Measurements from ENCODE around the gene INPP5B. TPM values are rescaled to one million over a fixed set of nuclear protein-coding genes. Genes with fewer than 3 reads are reported as not detected.

The INPP5B gene
- total RNA-seq, 1 donor from 2014 or later = 36.5 TPM

DNA sequence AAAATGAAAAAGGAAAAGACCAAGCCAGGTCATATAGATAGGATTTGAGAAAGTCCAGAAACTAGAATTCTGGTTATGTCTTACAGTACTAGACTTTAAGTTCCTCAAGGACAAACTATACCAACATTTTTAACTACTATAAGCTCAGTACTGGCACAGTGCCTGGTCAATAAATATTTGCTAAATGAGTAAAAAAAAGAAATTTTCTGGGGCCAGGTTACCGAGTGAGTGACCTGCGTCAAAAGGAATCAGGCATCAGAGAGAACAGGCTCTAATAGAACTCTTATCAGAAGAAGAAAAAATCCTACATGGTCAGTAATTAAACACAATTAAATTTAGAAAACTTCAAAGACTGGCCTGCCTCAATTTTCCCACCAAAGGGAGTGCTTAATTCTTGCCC is 115.0 kb downstream of the INPP5B start:
- Mint-ChIP-seq H3K27ac (ENCODE audit: unreplicated experiment) (no peak overlapping the region), H3K4me1 (ENCODE audit: unreplicated experiment) (no peaks in the 10 kb centered on the region), H3K9me3 (ENCODE audit: unreplicated experiment) (no peaks in the 10 kb centered on the region), H3K27me3 (ENCODE audit: unreplicated experiment) (no peaks in the 10 kb centered on the region), H3K36me3 (ENCODE audit: unreplicated experiment) (peaks cover 58% of the 10 kb centered on the region), H3K4me3 (ENCODE audit: unreplicated experiment) (no peak overlapping the region)
- TF ChIP-seq, protein P1, sequence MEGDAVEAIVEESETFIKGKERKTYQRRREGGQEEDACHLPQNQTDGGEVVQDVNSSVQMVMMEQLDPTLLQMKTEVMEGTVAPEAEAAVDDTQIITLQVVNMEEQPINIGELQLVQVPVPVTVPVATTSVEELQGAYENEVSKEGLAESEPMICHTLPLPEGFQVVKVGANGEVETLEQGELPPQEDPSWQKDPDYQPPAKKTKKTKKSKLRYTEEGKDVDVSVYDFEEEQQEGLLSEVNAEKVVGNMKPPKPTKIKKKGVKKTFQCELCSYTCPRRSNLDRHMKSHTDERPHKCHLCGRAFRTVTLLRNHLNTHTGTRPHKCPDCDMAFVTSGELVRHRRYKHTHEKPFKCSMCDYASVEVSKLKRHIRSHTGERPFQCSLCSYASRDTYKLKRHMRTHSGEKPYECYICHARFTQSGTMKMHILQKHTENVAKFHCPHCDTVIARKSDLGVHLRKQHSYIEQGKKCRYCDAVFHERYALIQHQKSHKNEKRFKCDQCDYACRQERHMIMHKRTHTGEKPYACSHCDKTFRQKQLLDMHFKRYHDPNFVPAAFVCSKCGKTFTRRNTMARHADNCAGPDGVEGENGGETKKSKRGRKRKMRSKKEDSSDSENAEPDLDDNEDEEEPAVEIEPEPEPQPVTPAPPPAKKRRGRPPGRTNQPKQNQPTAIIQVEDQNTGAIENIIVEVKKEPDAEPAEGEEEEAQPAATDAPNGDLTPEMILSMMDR (IDR thresholded peaks at IDR 0.05) = no peak
- no peak for DNase-seq (ENCODE audit: extremely low spot score, unreplicated experiment)

DNA sequence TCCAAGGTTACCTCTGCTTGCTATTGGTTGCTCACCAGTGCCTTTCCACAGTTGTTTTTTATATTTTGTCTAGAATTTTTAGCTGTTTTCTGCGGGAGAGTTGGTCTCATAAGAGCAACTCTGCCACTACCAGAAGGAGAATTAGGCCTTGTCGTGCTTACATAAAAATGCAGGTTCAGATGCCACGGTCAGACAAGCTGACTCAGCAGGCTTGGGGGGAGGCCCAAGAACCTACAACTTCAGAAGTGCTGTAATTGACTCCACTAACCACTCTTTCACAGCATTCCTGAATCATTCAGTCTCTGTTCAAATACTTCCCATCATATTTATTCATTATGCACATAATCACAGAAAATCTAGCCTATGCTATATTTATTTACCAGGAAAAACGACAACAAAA is 115.7 kb downstream of the INPP5B start:
- Mint-ChIP-seq H3K9me3 (ENCODE audit: unreplicated experiment) (no peaks in the 10 kb centered on the region), H3K36me3 (ENCODE audit: unreplicated experiment) (peaks cover 57% of the 10 kb centered on the region), H3K4me3 (ENCODE audit: unreplicated experiment) (no peak overlapping the region), H3K27ac (ENCODE audit: unreplicated experiment) (no peak overlapping the region), H3K4me1 (ENCODE audit: unreplicated experiment) (no peaks in the 10 kb centered on the region), H3K27me3 (ENCODE audit: unreplicated experiment) (no peaks in the 10 kb centered on the region)
- TF ChIP-seq, protein P1 (IDR thresholded peaks at IDR 0.05) = no peak
- no peak for DNase-seq (ENCODE audit: extremely low spot score, unreplicated experiment)

DNA sequence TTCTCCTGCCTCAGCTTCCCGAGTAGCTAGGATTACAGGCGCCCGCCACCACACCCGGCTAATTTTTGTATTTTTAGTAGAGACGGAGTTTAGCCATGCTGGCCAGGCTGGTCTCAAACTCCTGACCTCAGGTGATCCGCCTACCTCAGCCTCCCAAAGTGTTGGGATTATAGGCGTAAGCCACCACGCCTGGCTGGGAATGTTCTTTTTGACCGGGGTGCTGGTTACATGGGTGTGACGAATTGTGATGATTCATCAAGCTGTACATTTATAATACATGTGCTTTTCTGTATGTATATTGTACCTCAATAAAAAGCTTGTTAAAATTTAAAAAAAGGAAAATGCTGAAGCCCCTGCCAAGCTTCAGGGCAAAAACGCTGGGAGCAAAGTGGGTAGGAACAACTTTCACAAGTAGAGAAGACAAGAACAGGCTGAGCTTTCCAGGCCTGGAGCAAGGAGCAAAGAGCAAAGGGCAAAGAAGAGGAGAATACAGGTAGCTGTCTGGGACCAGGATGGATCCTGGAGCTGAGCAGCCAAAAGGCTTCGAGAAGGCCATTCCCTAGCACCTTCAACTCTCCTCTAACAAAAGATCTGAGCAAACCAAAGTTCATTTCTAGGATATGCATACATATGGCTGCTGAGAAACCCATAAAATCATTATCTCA is 118.3 kb downstream of the INPP5B start:
- no peak overlapping the region for H3K4me3 Mint-ChIP-seq (ENCODE audit: unreplicated experiment)
- peaks cover 40% of the 10 kb centered on the region for H3K36me3 Mint-ChIP-seq (ENCODE audit: unreplicated experiment)
- H3K27ac Mint-ChIP-seq (ENCODE audit: unreplicated experiment) = no peak overlapping the region
- no peaks in the 10 kb centered on the region for H3K9me3 Mint-ChIP-seq (ENCODE audit: unreplicated experiment)
- H3K27me3 Mint-ChIP-seq (ENCODE audit: unreplicated experiment) = no peaks in the 10 kb centered on the region
- TF ChIP-seq, protein P1 (IDR thresholded peaks at IDR 0.05) = no peak
- no peaks in the 10 kb centered on the region for H3K4me1 Mint-ChIP-seq (ENCODE audit: unreplicated experiment)
- no peak for DNase-seq (ENCODE audit: extremely low spot score, unreplicated experiment)

DNA sequence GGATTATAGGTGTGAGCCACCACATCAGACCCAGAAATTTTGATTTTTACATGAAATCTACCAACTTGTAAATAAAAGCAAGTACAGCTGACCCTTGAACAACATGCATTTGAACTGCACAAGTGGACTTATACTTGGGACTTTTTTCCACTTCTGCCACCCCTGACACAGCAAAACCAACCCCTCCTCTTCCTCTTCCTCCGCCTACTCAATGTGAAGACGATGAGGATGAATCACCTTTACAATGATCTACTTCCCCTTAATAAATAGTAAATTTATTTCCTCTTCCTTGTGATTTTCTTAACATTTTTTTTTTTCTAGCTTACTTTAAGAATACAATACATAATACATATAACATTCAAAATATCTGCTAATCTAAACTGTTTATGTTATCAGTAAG is 121.3 kb downstream of the INPP5B start:
- H3K27ac Mint-ChIP-seq (ENCODE audit: unreplicated experiment) = no peak overlapping the region
- no peak for DNase-seq (ENCODE audit: extremely low spot score, unreplicated experiment)
- no peaks in the 10 kb centered on the region for H3K4me1 Mint-ChIP-seq (ENCODE audit: unreplicated experiment)
- H3K36me3 Mint-ChIP-seq (ENCODE audit: unreplicated experiment) = peaks cover 37% of the 10 kb centered on the region
- TF ChIP-seq, protein P1 (IDR thresholded peaks at IDR 0.05) = no peak
- no peaks in the 10 kb centered on the region for H3K9me3 Mint-ChIP-seq (ENCODE audit: unreplicated experiment)
- H3K27me3 Mint-ChIP-seq (ENCODE audit: unreplicated experiment) = no peaks in the 10 kb centered on the region
- H3K4me3 Mint-ChIP-seq (ENCODE audit: unreplicated experiment) = no peak overlapping the region

DNA sequence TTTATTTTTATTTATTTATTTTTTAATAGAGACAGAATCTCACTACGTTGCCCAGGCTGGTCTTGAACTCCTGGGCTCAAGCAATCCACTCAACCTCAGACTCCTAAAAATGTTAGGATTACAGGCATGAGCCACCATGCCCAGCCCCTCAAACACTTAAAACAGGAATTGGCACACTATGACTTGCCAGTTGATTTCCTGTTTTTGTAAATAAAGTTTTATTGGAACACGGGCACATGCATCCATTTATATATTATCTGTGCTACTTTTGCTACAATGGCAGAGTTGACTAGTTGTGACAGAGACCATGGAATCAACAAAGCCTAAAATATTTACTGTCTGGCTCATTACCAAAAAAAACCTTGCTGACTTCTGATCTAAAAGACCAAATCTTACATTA is 122.9 kb downstream of the INPP5B start:
- Mint-ChIP-seq H3K4me3 (ENCODE audit: unreplicated experiment) (no peak overlapping the region), H3K36me3 (ENCODE audit: unreplicated experiment) (peaks cover 35% of the 10 kb centered on the region), H3K27me3 (ENCODE audit: unreplicated experiment) (no peaks in the 10 kb centered on the region), H3K4me1 (ENCODE audit: unreplicated experiment) (no peaks in the 10 kb centered on the region), H3K9me3 (ENCODE audit: unreplicated experiment) (no peaks in the 10 kb centered on the region), H3K27ac (ENCODE audit: unreplicated experiment) (no peak overlapping the region)
- DNase-seq (ENCODE audit: extremely low spot score, unreplicated experiment) = no peak
- TF ChIP-seq, protein P1 (IDR thresholded peaks at IDR 0.05) = no peak

All from osteocyte (in vitro differentiated cells).